ENCODE measurements around the gene ATG5. TPM values are rescaled to one million over a fixed set of nuclear protein-coding genes. Genes with fewer than 3 reads are reported as not detected.

The ATG5 gene
- total and polyA plus RNA-seq, 2 experiments from 2014 or later = 31.6 to 48.2 TPM

- Histone ChIP-seq H3K4me3 (no peak overlapping the region), H3F3A (replicated peaks; ENCODE audit: low read depth) (no peaks in the 10 kb centered on the region), H2AFZ (no peak overlapping the region), H3K27ac (ENCODE audit: low read depth) (no peak overlapping the region), H4K20me1 (replicated peaks; ENCODE audit: insufficient read depth) (no peaks in the 10 kb centered on the region), H3K4me2 (no peak overlapping the region), H3K9me2 (ENCODE audit: insufficient read depth) (no peaks in the 10 kb centered on the region), H3K27me3 (ENCODE audit: insufficient read depth) (no peaks in the 10 kb centered on the region), H3K79me2 (replicated peaks; ENCODE audit: insufficient read depth) (no peaks in the 10 kb centered on the region), H3K4me1 (ENCODE audit: insufficient read depth) (peaks cover 9% of the 10 kb centered on the region; the same call in 1 of the 2 replicates), H3K36me3 (ENCODE audit: insufficient read depth) (no peaks in the 10 kb centered on the region)
- Mint-ChIP-seq H3K27me3 (ENCODE audit: insufficient read depth, low read depth, poor library complexity) (peaks cover 2% of the 10 kb centered on the region), H3K36me3 (ENCODE audit: low read depth) (no peaks in the 10 kb centered on the region), H3K9me3 (no peaks in the 10 kb centered on the region), H3K4me3 (no peak overlapping the region), H3K27ac (no peak overlapping the region), H3K4me1 (peaks cover 30% of the 10 kb centered on the region)
- DNase-seq (ENCODE audit: low spot score) (no peak), ATAC-seq (no peak)
- TF ChIP-seq STAT1 (IDR thresholded peaks at IDR 0.05; ENCODE audit: unreplicated experiment) (no peak), CTCF (conservative IDR thresholded peaks at IDR 0.05; ENCODE audit: low read depth in 2 of 2) (no peak), ZNF114 (CRISPR knock-in tag; IDR thresholded peaks at IDR 0.05) (no peak), NANOG (IDR thresholded peaks at IDR 0.05; ENCODE audit: borderline replicate concordance) (no peak), EZH2 (IDR thresholded peaks at IDR 0.05; ENCODE audit: low read depth, unreplicated experiment) (no peak), CREB1 (CRISPR knock-in tag; IDR thresholded peaks at IDR 0.05; ENCODE audit: low read depth) (no peak), ETS1 (IDR thresholded peaks at IDR 0.05) (no peak), JUNB (IDR thresholded peaks at IDR 0.05; ENCODE audit: unreplicated experiment) (no peak), ZNF331 (CRISPR knock-in tag; IDR thresholded peaks at IDR 0.05; ENCODE audit: low read depth) (no peak)
Measured at GRCh38 chr6:106141441-106142237, 183.9 kb downstream of the ATG5 start.

- Mint-ChIP-seq H3K4me3 (no peak overlapping the region), H3K9me3 (no peaks in the 10 kb centered on the region), H3K4me1 (peaks cover 14% of the 10 kb centered on the region), H3K36me3 (ENCODE audit: low read depth) (no peaks in the 10 kb centered on the region), H3K27me3 (ENCODE audit: insufficient read depth, low read depth, poor library complexity) (no peaks in the 10 kb centered on the region), H3K27ac (no peak overlapping the region)
- peak overlapping the region; percentile 56; the same call in 1 of the 2 replicates for H2AFZ ChIP-seq
- no peaks in the 10 kb centered on the region for H3K27me3 ChIP-seq (ENCODE audit: insufficient read depth)
- H3K36me3 ChIP-seq (ENCODE audit: insufficient read depth) = no peaks in the 10 kb centered on the region
- no peak for ATAC-seq
- H3K27ac ChIP-seq (ENCODE audit: low read depth) = no peak overlapping the region
- DNase-seq (ENCODE audit: low spot score) = no peak
- H4K20me1 ChIP-seq (replicated peaks; ENCODE audit: insufficient read depth) = no peaks in the 10 kb centered on the region
- no peaks in the 10 kb centered on the region for H3K79me2 ChIP-seq (replicated peaks; ENCODE audit: insufficient read depth)
- H3K4me3 ChIP-seq = no peak overlapping the region
- H3K4me2 ChIP-seq = no peak overlapping the region
- H3K4me1 ChIP-seq (ENCODE audit: insufficient read depth) = no peaks in the 10 kb centered on the region
- H3K9me2 ChIP-seq (ENCODE audit: insufficient read depth) = no peaks in the 10 kb centered on the region
- H3F3A ChIP-seq (replicated peaks; ENCODE audit: low read depth) = no peaks in the 10 kb centered on the region
- TF ChIP-seq CREB1 (CRISPR knock-in tag; IDR thresholded peaks at IDR 0.05; ENCODE audit: low read depth) = no peak
- no peak for TF ChIP-seq CTCF (conservative IDR thresholded peaks at IDR 0.05; ENCODE audit: low read depth in 2 of 2)
- TF ChIP-seq, protein P1, sequence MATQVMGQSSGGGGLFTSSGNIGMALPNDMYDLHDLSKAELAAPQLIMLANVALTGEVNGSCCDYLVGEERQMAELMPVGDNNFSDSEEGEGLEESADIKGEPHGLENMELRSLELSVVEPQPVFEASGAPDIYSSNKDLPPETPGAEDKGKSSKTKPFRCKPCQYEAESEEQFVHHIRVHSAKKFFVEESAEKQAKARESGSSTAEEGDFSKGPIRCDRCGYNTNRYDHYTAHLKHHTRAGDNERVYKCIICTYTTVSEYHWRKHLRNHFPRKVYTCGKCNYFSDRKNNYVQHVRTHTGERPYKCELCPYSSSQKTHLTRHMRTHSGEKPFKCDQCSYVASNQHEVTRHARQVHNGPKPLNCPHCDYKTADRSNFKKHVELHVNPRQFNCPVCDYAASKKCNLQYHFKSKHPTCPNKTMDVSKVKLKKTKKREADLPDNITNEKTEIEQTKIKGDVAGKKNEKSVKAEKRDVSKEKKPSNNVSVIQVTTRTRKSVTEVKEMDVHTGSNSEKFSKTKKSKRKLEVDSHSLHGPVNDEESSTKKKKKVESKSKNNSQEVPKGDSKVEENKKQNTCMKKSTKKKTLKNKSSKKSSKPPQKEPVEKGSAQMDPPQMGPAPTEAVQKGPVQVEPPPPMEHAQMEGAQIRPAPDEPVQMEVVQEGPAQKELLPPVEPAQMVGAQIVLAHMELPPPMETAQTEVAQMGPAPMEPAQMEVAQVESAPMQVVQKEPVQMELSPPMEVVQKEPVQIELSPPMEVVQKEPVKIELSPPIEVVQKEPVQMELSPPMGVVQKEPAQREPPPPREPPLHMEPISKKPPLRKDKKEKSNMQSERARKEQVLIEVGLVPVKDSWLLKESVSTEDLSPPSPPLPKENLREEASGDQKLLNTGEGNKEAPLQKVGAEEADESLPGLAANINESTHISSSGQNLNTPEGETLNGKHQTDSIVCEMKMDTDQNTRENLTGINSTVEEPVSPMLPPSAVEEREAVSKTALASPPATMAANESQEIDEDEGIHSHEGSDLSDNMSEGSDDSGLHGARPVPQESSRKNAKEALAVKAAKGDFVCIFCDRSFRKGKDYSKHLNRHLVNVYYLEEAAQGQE (IDR thresholded peaks at IDR 0.05; ENCODE audit: unreplicated experiment) = no peak
- no peak for TF ChIP-seq POLR2AphosphoS5 (IDR thresholded peaks at IDR 0.05; ENCODE audit: low read depth)
- TF ChIP-seq STAT1 (IDR thresholded peaks at IDR 0.05; ENCODE audit: unreplicated experiment) = no peak
Measured at GRCh38 chr6:106138151-106138550, 187.4 kb downstream of the ATG5 start.
